Measurements from ENCODE around the gene SLC13A3. TPM values are rescaled to one million over a fixed set of nuclear protein-coding genes. Genes with fewer than 3 reads are reported as not detected.

The SLC13A3 gene
- total RNA-seq, 3 donors from 2014 or later = 0.27 to 0.54 TPM; not detected in 1

DNA sequence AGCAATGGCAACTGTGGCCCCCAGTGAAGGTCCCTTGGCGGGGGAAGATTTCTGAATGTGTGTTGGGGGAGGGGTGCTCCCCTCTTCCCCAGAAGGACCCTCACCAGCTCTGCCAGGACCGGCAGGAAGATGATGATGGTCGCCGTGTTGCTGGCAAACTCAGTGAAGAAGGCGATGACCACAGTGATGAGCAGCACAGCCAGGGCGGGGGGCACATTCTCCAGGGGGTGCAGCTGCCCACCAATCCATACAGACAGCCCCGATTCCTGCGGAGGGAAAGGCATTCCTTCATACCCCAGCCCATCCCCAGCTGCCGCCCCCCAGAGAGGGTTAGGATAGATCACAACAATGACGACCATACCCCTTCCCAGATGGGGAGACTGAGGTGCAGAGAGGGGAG, 85.1 kb downstream of the SLC13A3 start:
- TF ChIP-seq, protein P1, sequence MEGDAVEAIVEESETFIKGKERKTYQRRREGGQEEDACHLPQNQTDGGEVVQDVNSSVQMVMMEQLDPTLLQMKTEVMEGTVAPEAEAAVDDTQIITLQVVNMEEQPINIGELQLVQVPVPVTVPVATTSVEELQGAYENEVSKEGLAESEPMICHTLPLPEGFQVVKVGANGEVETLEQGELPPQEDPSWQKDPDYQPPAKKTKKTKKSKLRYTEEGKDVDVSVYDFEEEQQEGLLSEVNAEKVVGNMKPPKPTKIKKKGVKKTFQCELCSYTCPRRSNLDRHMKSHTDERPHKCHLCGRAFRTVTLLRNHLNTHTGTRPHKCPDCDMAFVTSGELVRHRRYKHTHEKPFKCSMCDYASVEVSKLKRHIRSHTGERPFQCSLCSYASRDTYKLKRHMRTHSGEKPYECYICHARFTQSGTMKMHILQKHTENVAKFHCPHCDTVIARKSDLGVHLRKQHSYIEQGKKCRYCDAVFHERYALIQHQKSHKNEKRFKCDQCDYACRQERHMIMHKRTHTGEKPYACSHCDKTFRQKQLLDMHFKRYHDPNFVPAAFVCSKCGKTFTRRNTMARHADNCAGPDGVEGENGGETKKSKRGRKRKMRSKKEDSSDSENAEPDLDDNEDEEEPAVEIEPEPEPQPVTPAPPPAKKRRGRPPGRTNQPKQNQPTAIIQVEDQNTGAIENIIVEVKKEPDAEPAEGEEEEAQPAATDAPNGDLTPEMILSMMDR (IDR thresholded peaks at IDR 0.05) = no peak
- no peaks in the 10 kb centered on the region for H3K9me3 ChIP-seq
- intact Hi-C loops (cut with DNase I, micrococcal nuclease) = no loop called here
- DNase-seq = no peak
- H3K36me3 ChIP-seq (ENCODE audit: low read depth) = no peaks in the 10 kb centered on the region
- no peaks in the 10 kb centered on the region for H3K4me1 ChIP-seq (ENCODE audit: low read depth)
- no peak overlapping the region for H3K4me3 ChIP-seq
- no peak for ATAC-seq

DNA sequence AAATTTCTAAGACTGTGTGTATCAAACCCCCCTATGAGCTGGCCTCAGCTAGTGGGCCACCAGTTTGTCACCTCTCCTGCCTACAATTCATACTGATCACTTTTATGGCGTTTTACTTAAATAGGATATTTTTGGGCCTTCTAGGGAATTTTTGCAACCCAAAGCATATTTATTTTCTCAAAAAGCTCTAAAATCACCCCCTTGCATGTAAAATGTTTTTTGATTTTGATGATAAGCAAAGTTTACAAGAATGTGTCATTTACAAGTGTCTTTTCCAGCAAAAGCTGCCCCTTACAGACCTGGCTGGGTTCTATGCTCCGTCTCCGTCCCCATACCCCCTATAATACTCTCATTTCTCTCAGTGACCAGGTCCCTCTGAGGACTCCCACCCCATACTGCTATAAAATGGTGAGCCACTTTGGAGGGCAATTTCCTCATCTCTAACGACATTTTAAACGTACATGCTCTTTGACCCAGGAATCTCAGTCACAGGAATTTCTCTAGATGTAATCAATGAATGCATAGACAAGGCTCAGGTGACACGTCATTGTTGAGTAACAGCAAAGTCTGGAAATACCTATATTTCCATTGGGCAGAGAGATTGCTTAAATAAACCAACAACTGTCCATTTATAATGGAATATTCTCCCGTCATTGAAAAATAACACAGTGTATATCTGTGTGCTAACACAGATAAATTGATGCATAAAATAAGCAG, 86.9 kb downstream of the SLC13A3 start:
- ATAC-seq = no peak
- no peak overlapping the region for H3K4me3 ChIP-seq
- H3K9me3 ChIP-seq = no peaks in the 10 kb centered on the region
- DNase-seq = no peak
- intact Hi-C loops (cut with DNase I, micrococcal nuclease) = no loop called here
- H3K4me1 ChIP-seq (ENCODE audit: low read depth) = no peaks in the 10 kb centered on the region
- no peaks in the 10 kb centered on the region for H3K36me3 ChIP-seq (ENCODE audit: low read depth)
- TF ChIP-seq, protein P1 (IDR thresholded peaks at IDR 0.05) = no peak

GRCh38 chr20:46563860-46564221, 87.4 kb downstream of the SLC13A3 start:
- no peak overlapping the region for H3K4me3 ChIP-seq
- DNase-seq = no peak
- no peaks in the 10 kb centered on the region for H3K36me3 ChIP-seq (ENCODE audit: low read depth)
- H3K4me1 ChIP-seq (ENCODE audit: low read depth) = no peaks in the 10 kb centered on the region
- no peaks in the 10 kb centered on the region for H3K9me3 ChIP-seq
- no peak for ATAC-seq
- TF ChIP-seq, protein P1 (IDR thresholded peaks at IDR 0.05) = no peak
- intact Hi-C loops (cut with DNase I, micrococcal nuclease) = no loop called here

DNA sequence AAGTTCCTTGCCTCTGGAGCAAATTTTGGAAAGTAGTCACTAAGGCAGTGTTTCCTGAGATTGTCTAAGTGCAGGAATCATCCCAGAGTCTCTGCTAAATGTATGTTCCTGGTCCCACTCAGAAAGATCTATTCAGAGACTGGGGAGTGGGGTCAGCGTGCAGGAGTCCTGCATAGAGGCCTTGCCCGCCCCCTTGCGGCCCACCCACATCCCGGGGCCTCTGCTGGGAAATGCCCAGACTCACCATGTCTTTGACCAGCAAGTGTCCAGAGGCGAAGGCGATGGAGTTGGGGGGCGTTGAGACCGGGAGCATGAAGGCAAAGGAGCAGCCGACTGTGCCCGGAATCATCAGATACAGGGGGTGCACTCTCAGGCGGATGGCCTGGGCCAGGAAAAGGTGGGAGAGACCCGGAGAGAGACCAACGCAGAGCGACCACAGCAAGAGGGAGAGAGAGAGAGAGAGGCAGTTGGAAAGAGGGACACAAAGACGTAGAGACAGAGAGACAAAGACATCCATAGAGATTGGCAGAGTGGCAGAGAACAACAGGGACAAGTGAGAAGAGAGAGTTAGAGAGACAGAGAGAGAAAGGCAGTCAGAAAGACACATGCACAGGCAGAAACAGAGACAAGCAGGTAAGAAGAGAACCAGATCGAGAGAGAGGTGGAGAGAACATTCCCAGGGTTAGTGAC, 87.9 kb downstream of the SLC13A3 start:
- intact Hi-C loops (cut with DNase I, micrococcal nuclease) = no loop called here
- ATAC-seq (no peak), DNase-seq (no peak)
- TF ChIP-seq, protein P1 (IDR thresholded peaks at IDR 0.05) = no peak
- no peaks in the 10 kb centered on the region for H3K4me1 ChIP-seq (ENCODE audit: low read depth)
- no peak overlapping the region for H3K4me3 ChIP-seq
- H3K9me3 ChIP-seq = no peaks in the 10 kb centered on the region
- no peaks in the 10 kb centered on the region for H3K36me3 ChIP-seq (ENCODE audit: low read depth)

- Histone ChIP-seq H3K36me3 (ENCODE audit: low read depth) (no peaks in the 10 kb centered on the region), H3K4me1 (ENCODE audit: low read depth) (no peaks in the 10 kb centered on the region), H3K4me3 (no peak overlapping the region), H3K9me3 (no peaks in the 10 kb centered on the region)
- DNase-seq (peak; percentile 38 to 80 (median 58)), ATAC-seq (peak; percentile 87)
- intact Hi-C loops (cut with DNase I, micrococcal nuclease) = no loop called here
- TF ChIP-seq, protein P1 (IDR thresholded peaks at IDR 0.05) = peak; percentile 75
Measured at GRCh38 chr20:46562373-46563169, 88.7 kb downstream of the SLC13A3 start.

Data from mucosa of descending colon (tissue), 3 donors.